Pancreas (tissue), 10 donors: Measurements from ENCODE around the gene GOLGA8K. TPM values are rescaled to one million over a fixed set of nuclear protein-coding genes. Genes with fewer than 3 reads are reported as not detected.
"Not testable (repeated sequence)": the region's sequence is repeated elsewhere in the genome, so short reads cannot be mapped to it uniquely, and the experiment has no call there.

Experiments
- ATAC-seq, 4 donors: fragments of 200-7000 bp; cut with Tn5 transposase; one replicate each; pipeline versions ENCODE4 v1.8.0 to v1.9.1; 2020; ENCODE audit warnings: mild to moderate bottlenecking in 4 of 4, moderate library complexity in 4 of 4
- DNase-seq, 6 donors: peaks; one replicate each; pipeline ENCODE4 v3.0.0-alpha.2; 2020
- FAIRE-seq: peaks from 2 replicates; lab custom pipeline; 2012; peaks lifted over from hg19 to GRCh38; lab: Jason Lieb, UNC
- H3K27ac ChIP-seq, 4 donors: fragments of 200-600 bp; sonication (generic); 1 replicate in 3 of 4; 2 replicates in 1 of 4; pipeline versions ENCODE4 v1.5.0 to v1.8.0; 2020
- H3K27me3 ChIP-seq, 4 donors: fragments of 200-600 bp; one replicate each; pipeline ENCODE4 v1.8.0; 2021
- H3K36me3 ChIP-seq, 3 donors: fragments of 200-600 bp; sonication (generic) in 1 of 3; one replicate each; pipeline versions ENCODE4 v1.5.0 to v1.8.0; 2020 to 2021
- H3K4me1 ChIP-seq, 3 donors: fragments of 200-600 bp; one replicate each; pipeline ENCODE4 v1.8.0; 2021
- H3K4me3 ChIP-seq, 4 donors: fragments of 200-600 bp; sonication (generic) in 2 of 4; one replicate each; pipeline versions ENCODE4 v1.5.0 to v1.8.0; 2020 to 2021
- H3K9me3 ChIP-seq, 4 donors: fragments of 200-600 bp; one replicate each; pipeline ENCODE4 v1.8.0; 2021
- WGBS, 2 donors: extraction: QIAGEN DNeasy Blood & Tissue Kit; methylation state at CpG; one replicate each; pipeline ENCODE4 v1.1.7; 2013; 5-methylcytosine and 5-hydroxymethylcytosine counted together
- intact Hi-C, 3 donors: fragments of 100-400 bp; cut with DNase I; formaldehyde crosslinking; loops; one replicate each; pipeline versions ENCODE4 v1.11.1 to v1.14.2; 2022
- polyA plus RNA-seq, 2 donors: library from polyadenylated mRNA; stranded (reverse); fragments of 200-250 nt; gene quantifications; one replicate each; pipeline ENCODE4 v1.2.3, GENCODE V29; 2013
- total RNA-seq, 6 donors: library from RNA; stranded (reverse); fragmentation: NEBNext Ultra II Directional in 4 of 6; extraction: Animal tissue kit (Norgen Biotek cat#: 25700) in 4 of 6; gene quantifications; one replicate each; pipeline versions ENCODE4 v1.2.1 to v1.2.4, GENCODE V29; 2021 to 2023
- donor health status: healthy with polysubstance abuse.
- donor health status: DM: no; HTN: no; CAD: no; lungs with moderate emphysema.
- donor health status: DM: no; HTN: no; CAD: no.
- donor health status: control.
- donor health status: control.
- donor health status: Bipolar disorder and iron deficiency.
- donor health status: DM: yes; HTN: yes; CAD: no.
- donor health status: DM: no; HTN: no; CAD: no.
- donor health status: DM: no; HTN: no; CAD: no.
- donor health status: DM: yes; HTN: yes; CAD: no.

Gene GOLGA8K
- total and polyA plus RNA-seq, 8 donors = 0.23 to 2.6 (median 1.7) TPM

GRCh38 chr15:32356909-32357308 is 46.2 kb downstream of the GOLGA8K start:
- ATAC-seq, FAIRE-seq: not testable (repeated sequence)

DNA sequence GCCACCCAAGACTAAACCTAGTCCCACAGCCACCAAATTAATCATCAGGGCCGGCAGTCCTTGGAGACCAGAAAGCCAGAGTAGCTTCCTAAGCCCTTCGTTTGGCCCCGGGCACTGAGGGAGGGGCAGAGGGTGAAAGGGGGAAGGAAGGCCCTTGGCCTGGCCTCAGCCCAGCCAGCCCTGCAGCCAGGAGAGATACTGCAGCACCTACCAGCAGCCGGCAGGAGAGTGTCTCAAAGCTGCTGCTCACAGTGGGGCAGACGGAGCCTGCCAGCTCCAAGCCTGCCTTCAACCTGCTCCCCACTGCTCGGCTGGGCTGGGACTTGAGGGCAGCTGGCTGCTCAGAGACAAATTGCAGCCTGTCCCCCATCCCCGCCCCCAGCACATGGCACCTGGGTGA is 50.3 kb downstream of the GOLGA8K start:
- H3K9me3 ChIP-seq, H3K36me3 ChIP-seq, FAIRE-seq, H3K27me3 ChIP-seq, DNase-seq, H3K4me1 ChIP-seq, H3K4me3 ChIP-seq, H3K27ac ChIP-seq, intact Hi-C loops: not testable (repeated sequence)
- peak in 2 of 4 donors; percentile 29 to 51 for ATAC-seq
- WGBS, 2 donors = no CpG with 5 or more reads among the region's 7 CpGs

More at GRCh38 chr15:32356909-32357308, 46.2 kb downstream of the GOLGA8K start:
- intact Hi-C loops, H3K4me3 ChIP-seq, H3K9me3 ChIP-seq, H3K27ac ChIP-seq, H3K27me3 ChIP-seq, H3K36me3 ChIP-seq, H3K4me1 ChIP-seq: not testable (repeated sequence)
- peak in 1 of 6 donors; percentile 12 for DNase-seq

- ATAC-seq = peak in 1 of 4 donors; percentile 53
- H3K4me1 ChIP-seq, H3K27ac ChIP-seq, FAIRE-seq, H3K4me3 ChIP-seq, H3K27me3 ChIP-seq, H3K36me3 ChIP-seq, H3K9me3 ChIP-seq, DNase-seq, intact Hi-C loops: not testable (repeated sequence)
- 66% methylated on average over 2 of the region's 4 CpGs; no CpG with 5 or more reads in 1 of the 2 donors for WGBS, 2 donors
Observed at GRCh38 chr15:32350563-32351220, 52.4 kb downstream of the GOLGA8K start.

- ATAC-seq (peak in 2 of 4 donors; percentile 5 to 12), DNase-seq (peak in 2 of 6 donors; percentile 33 to 51)
- H3K9me3 ChIP-seq, H3K27ac ChIP-seq, H3K27me3 ChIP-seq, intact Hi-C loops, H3K36me3 ChIP-seq, FAIRE-seq, H3K4me3 ChIP-seq, H3K4me1 ChIP-seq: not testable (repeated sequence)
- WGBS, 2 donors = 0 to 4% methylated on average over 5 to 17 of the region's 31 CpGs
Observed at GRCh38 chr15:32347037-32347436, 56.1 kb downstream of the GOLGA8K start.

DNA sequence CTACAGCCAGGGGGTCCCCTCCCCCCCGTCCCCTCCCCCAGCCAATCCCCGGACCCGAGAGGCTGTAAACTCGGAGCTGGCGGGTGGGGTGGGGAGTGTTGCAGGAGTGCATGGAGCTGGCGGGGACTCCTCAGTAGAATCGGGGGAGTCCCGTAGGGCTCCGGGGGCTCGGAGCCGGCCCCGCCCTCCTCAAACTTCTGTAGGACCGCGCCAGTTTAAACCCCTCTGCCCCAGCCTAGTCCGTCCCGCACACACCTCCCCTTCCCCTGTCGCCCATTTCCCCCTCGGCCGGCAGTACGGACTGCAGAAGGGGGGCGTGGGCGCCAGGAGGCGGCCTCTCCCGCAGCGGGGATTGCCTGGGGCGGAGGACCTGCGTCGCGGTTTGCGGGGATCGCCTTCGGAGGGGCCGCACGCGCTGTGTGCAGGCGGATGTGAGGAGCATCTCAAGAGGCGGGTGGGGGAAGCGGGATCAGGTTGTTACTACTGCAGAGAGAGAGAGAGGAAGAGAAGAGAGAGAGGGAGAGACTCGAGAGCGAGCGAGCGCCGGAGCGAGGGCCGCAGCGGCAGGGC is 57.0 kb downstream of the GOLGA8K start:
- WGBS, 2 donors = 12% methylated on average over 6 of the region's 46 CpGs; no CpG with 5 or more reads in 1 of the 2 donors
- H3K36me3 ChIP-seq, H3K27ac ChIP-seq, H3K27me3 ChIP-seq, intact Hi-C loops, H3K9me3 ChIP-seq, H3K4me3 ChIP-seq, FAIRE-seq, H3K4me1 ChIP-seq: not testable (repeated sequence)
- ATAC-seq = peak in 3 of 4 donors; percentile 9 to 21 (median 10)
- DNase-seq = peak in 1 of 6 donors; percentile 7

- FAIRE-seq, H3K36me3 ChIP-seq, intact Hi-C loops, H3K9me3 ChIP-seq, H3K27me3 ChIP-seq, H3K4me1 ChIP-seq, DNase-seq, H3K4me3 ChIP-seq, H3K27ac ChIP-seq, ATAC-seq: not testable (repeated sequence)
- WGBS, 2 donors = 76 to 85% methylated on average over 1 of the region's 3 CpGs
Observed at GRCh38 chr15:32343921-32344320, 59.2 kb downstream of the GOLGA8K start.

Other genes with a start within 250 kb of the GOLGA8K start
- gene GOLGA8O, start 52.3 kb upstream of the GOLGA8K start, total RNA-seq = under 1 TPM in 4 of 6 donors, not detected in 2; 0.12 to 0.46 (median 0.28) TPM
- gene GOLGA8O, start 52.3 kb upstream of the GOLGA8K start, polyA plus RNA-seq = 1 to 10 TPM; 1.0 to 1.7 TPM
- 10 to 100 TPM; 15.9 to 31.1 (median 21.4) TPM for gene GOLGA8N, start 190.2 kb upstream of the GOLGA8K start, total RNA-seq
- 10 to 100 TPM; 18.0 to 18.6 TPM for gene GOLGA8N, start 190.2 kb upstream of the GOLGA8K start, polyA plus RNA-seq
- gene ARHGAP11A, start 212.2 kb upstream of the GOLGA8K start, total RNA-seq = 1 to 10 TPM; 1.0 to 3.2 (median 3.1) TPM
- 1 to 10 TPM in 1 of 2 donors, under 1 TPM in 1; 0.80 to 3.4 TPM for gene ARHGAP11A, start 212.2 kb upstream of the GOLGA8K start, polyA plus RNA-seq
- gene SCG5, start 238.4 kb upstream of the GOLGA8K start, total RNA-seq = 100 to 1,000 TPM in 1 of 6 donors, 10 to 100 TPM in 5; 13.6 to 110 (median 59.2) TPM
- 100 to 1,000 TPM; 290 to 879 TPM for gene SCG5, start 238.4 kb upstream of the GOLGA8K start, polyA plus RNA-seq